GM11168 (cell line): ENCODE data around the gene MYEF2.

Experiments
- in situ Hi-C: fragments of 300-500 bp; cut with MboI; formaldehyde crosslinking; loops from one replicate; pipeline ENCODE4 v1.12.0; 2022; ENCODE audit warnings: low sequenced_read_pairs; ENCODE audit not compliant: unreplicated experiment

The MYEF2 gene

GRCh38 chr15:48177766-48178647 lies at the start of gene MYEF2:
Gene MYEF2, minus strand, starts transcription at chr15:48178295. Its CDS starts 58 bp downstream, at chr15:48178237.
- in situ Hi-C loops, result no loop called here

GRCh38 chr15:48225771-48226170 lies 47.7 kb upstream of the MYEF2 start:
- in situ Hi-C loops, result no loop called here

- in situ Hi-C loops, result no loop called here
These were observed 44.5 kb upstream of the MYEF2 start for GRCh38 chr15:48222627-48223026.

- in situ Hi-C loops, result no loop called here
These were observed 43.8 kb upstream of the MYEF2 start for GRCh38 chr15:48221885-48222284.

GRCh38 chr15:48221261-48221660 lies 43.2 kb upstream of the MYEF2 start:
- in situ Hi-C loops, result no loop called here

- in situ Hi-C loops, result no loop called here
These were observed 27.9 kb upstream of the MYEF2 start, which contains the start of gene SLC12A1 for GRCh38 chr15:48205981-48206380. Gene SLC12A1, plus strand, starts transcription at chr15:48206302. Its CDS starts 1,418 bp downstream, at chr15:48207720.

GRCh38 chr15:48202068-48202467 lies 24.0 kb upstream of the MYEF2 start:
- in situ Hi-C loops, result no loop called here

- in situ Hi-C loops, result no loop called here
These were observed 13.6 kb upstream of the MYEF2 start, which contains the start of gene CTXN2 for GRCh38 chr15:48191574-48192225. Gene CTXN2, plus strand, starts transcription at chr15:48191665. Its CDS starts 9,636 bp downstream, at chr15:48201301.

GRCh38 chr15:48190932-48191573 lies 13.0 kb upstream of the MYEF2 start:
- in situ Hi-C loops, result no loop called here

- in situ Hi-C loops, result no loop called here
These were observed 8.2 kb upstream of the MYEF2 start for GRCh38 chr15:48186271-48186670.

- in situ Hi-C loops, result no loop called here
These were observed 7.4 kb upstream of the MYEF2 start for GRCh38 chr15:48185529-48185928.

GRCh38 chr15:48182749-48183148 lies 4.7 kb upstream of the MYEF2 start:
- in situ Hi-C loops, result no loop called here

- in situ Hi-C loops, result no loop called here
These were observed 495 bp upstream of the MYEF2 start for GRCh38 chr15:48178648-48178931.

GRCh38 chr15:48177383-48177765 lies 721 bp downstream of the MYEF2 start:
- in situ Hi-C loops, result no loop called here

GRCh38 chr15:48176957-48177356 lies 1.1 kb downstream of the MYEF2 start:
- in situ Hi-C loops, result no loop called here

- in situ Hi-C loops, result no loop called here
These were observed 2.0 kb downstream of the MYEF2 start for GRCh38 chr15:48176112-48176511.

- in situ Hi-C loops, result no loop called here
These were observed 3.0 kb downstream of the MYEF2 start for GRCh38 chr15:48175126-48175525.

- in situ Hi-C loops, result no loop called here
These were observed 7.1 kb downstream of the MYEF2 start for GRCh38 chr15:48170981-48171380.

- in situ Hi-C loops, result no loop called here
These were observed 9.5 kb downstream of the MYEF2 start for GRCh38 chr15:48168616-48169015.

GRCh38 chr15:48153526-48153925 lies 24.6 kb downstream of the MYEF2 start:
- in situ Hi-C loops, result no loop called here

- in situ Hi-C loops, result no loop called here
These were observed 28.2 kb downstream of the MYEF2 start for GRCh38 chr15:48149858-48150257.
